ENCODE data around the gene PTPRN2. TPM values are rescaled to one million over a fixed set of nuclear protein-coding genes. Genes with fewer than 3 reads are reported as not detected.
"Not testable (repeated sequence)": the region's sequence is repeated elsewhere in the genome, so short reads cannot be mapped to it uniquely, and the experiment has no call there.

PTPRN2 gene
- total and polyA plus RNA-seq, 7 donors: 0.47 to 0.82 (median 0.51) TPM

DNA sequence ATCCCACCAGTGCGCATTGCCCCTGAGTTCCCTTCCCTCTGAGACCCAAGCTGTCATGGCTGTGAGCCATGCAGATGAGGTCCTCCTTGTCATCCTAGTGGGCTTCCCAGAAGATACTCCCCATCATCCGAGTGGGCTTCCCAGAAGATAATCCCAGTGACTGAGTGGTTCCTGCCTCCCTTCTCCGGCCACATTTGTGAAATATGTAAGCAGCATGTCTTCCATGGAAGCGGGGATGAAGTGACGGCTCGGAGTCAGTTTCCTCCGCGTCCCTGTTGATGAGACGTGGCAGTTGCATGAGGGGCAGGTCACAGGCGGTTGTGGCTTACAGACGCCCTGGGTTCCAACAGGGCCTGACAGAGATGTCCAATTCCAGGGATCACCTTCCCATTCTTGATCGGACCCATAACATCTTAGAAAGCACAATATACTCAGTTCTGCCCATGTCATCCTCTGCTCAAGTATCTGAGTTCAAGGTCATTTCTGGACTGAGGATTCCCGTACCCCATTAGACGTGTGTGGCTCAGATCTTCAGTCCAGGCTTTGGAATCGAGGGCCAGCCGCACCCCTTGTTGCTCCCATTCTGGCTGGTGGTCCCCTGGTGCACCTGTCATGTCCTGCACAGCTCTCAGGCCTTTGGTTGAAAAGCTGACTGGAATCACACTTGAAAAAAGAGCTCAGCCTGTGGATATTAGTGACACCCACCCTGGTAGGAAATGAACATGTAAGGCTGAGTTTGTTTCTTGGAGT is 166.9 kb downstream of the PTPRN2 start:
- Histone ChIP-seq H3K36me3 (ENCODE audit: insufficient read depth in 1 of 2, low read depth in 1 of 2) (no peaks in the 10 kb centered on the region), H3K9me3 (no peaks in the 10 kb centered on the region), H3K4me3 (no peak overlapping the region), H3K4me1 (no peaks in the 10 kb centered on the region), H3K27ac (no peak overlapping the region), H3K27me3 (ENCODE audit: insufficient read depth in 3 of 3, low read length in 2 of 3) (no peaks in the 10 kb centered on the region)
- intact Hi-C loops (cut with DNase I): no loop called here
- DNase-seq: no peak
- ATAC-seq: no peak
- TF ChIP-seq, protein P1, sequence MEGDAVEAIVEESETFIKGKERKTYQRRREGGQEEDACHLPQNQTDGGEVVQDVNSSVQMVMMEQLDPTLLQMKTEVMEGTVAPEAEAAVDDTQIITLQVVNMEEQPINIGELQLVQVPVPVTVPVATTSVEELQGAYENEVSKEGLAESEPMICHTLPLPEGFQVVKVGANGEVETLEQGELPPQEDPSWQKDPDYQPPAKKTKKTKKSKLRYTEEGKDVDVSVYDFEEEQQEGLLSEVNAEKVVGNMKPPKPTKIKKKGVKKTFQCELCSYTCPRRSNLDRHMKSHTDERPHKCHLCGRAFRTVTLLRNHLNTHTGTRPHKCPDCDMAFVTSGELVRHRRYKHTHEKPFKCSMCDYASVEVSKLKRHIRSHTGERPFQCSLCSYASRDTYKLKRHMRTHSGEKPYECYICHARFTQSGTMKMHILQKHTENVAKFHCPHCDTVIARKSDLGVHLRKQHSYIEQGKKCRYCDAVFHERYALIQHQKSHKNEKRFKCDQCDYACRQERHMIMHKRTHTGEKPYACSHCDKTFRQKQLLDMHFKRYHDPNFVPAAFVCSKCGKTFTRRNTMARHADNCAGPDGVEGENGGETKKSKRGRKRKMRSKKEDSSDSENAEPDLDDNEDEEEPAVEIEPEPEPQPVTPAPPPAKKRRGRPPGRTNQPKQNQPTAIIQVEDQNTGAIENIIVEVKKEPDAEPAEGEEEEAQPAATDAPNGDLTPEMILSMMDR (IDR thresholded peaks at IDR 0.05): no peak
- 76 to 82% (median 78%) methylated on average over 16 of the region's 16 CpGs for WGBS, 3 donors

GRCh38 chr7:158419238-158419785 is 168.3 kb downstream of the PTPRN2 start:
- Histone ChIP-seq H3K4me1 (no peaks in the 10 kb centered on the region), H3K9me3 (no peaks in the 10 kb centered on the region), H3K36me3 (ENCODE audit: insufficient read depth in 1 of 2, low read depth in 1 of 2) (no peaks in the 10 kb centered on the region), H3K4me3 (no peak overlapping the region), H3K27me3 (ENCODE audit: insufficient read depth in 3 of 3, low read length in 2 of 3) (no peaks in the 10 kb centered on the region), H3K27ac (no peak overlapping the region)
- ATAC-seq: no peak
- intact Hi-C loops (cut with DNase I): no loop called here
- 65 to 74% (median 72%) methylated on average over 13 of the region's 13 CpGs for WGBS, 3 donors
- no peak for DNase-seq
- TF ChIP-seq, protein P1 (IDR thresholded peaks at IDR 0.05): no peak

- H3K36me3 ChIP-seq (ENCODE audit: insufficient read depth in 1 of 2, low read depth in 1 of 2); H3K4me3 ChIP-seq; DNase-seq; H3K27ac ChIP-seq; ATAC-seq; H3K9me3 ChIP-seq; H3K27me3 ChIP-seq (ENCODE audit: insufficient read depth in 3 of 3, low read length in 2 of 3); H3K4me1 ChIP-seq; intact Hi-C loops (cut with DNase I): not testable (repeated sequence)
- 89 to 94% (median 91%) methylated on average over 14 of the region's 14 CpGs for WGBS, 3 donors
Observed at GRCh38 chr7:158418395-158418794, 169.2 kb downstream of the PTPRN2 start.

GRCh38 chr7:158416283-158416933 is 171.2 kb downstream of the PTPRN2 start:
- 54 to 58% (median 55%) methylated on average over 5 of the region's 5 CpGs for WGBS, 3 donors
- intact Hi-C loops (cut with DNase I): no loop called here
- ATAC-seq (no peak), DNase-seq (no peak)
- H3K9me3 ChIP-seq: no peaks in the 10 kb centered on the region
- no peaks in the 10 kb centered on the region for H3K4me1 ChIP-seq
- H3K36me3 ChIP-seq (ENCODE audit: insufficient read depth in 1 of 2, low read depth in 1 of 2): no peaks in the 10 kb centered on the region
- H3K4me3 ChIP-seq: no peak overlapping the region
- H3K27ac ChIP-seq: no peak overlapping the region
- no peaks in the 10 kb centered on the region for H3K27me3 ChIP-seq (ENCODE audit: insufficient read depth in 3 of 3, low read length in 2 of 3)
- TF ChIP-seq, protein P1 (IDR thresholded peaks at IDR 0.05): no peak

DNA sequence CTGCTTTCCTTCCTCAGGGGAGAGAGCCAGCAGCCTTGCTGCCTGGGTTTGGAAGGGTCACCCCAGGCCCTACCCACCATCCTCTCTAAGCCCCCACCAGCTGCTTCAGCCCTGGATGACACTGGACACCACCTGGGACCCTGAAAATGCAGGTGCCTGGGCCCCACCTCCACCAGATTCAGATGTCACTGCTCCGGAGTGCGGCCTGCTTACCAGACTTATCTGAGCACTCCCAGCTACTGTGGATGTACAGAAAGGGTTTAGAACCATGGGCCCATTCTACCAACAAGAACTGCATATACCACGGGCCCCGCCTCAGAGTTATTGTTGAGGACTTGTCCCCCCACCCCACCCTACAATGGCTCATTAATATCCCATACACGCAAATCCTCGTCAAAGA is 172.3 kb downstream of the PTPRN2 start:
- Histone ChIP-seq H3K27me3 (ENCODE audit: insufficient read depth in 3 of 3, low read length in 2 of 3) (no peaks in the 10 kb centered on the region), H3K4me3 (no peak overlapping the region), H3K9me3 (no peaks in the 10 kb centered on the region), H3K4me1 (no peaks in the 10 kb centered on the region), H3K36me3 (ENCODE audit: insufficient read depth in 1 of 2, low read depth in 1 of 2) (no peaks in the 10 kb centered on the region), H3K27ac (no peak overlapping the region)
- TF ChIP-seq, protein P1 (IDR thresholded peaks at IDR 0.05): no peak
- DNase-seq: no peak
- 94 to 95% (median 94%) methylated on average over 6 of the region's 6 CpGs for WGBS, 3 donors
- no peak for ATAC-seq
- intact Hi-C loops (cut with DNase I): no loop called here

Measured in psoas muscle (tissue), 8 donors.